AG09319 (cell line): ENCODE measurements around the gene ELOVL6.
"Not testable (repeated sequence)": the region's sequence is repeated elsewhere in the genome, so short reads cannot be mapped to it uniquely, and the experiment has no call there.

ENCODE experiments used
- DNase-seq: peaks from one replicate; pipeline ENCODE4 v3.0.0-alpha.2; 2010; ENCODE audit warnings: low read depth; ENCODE audit errors: extremely low read depth
- TF ChIP-seq, protein P1 (sequence below): IDR thresholded peaks from 2 replicates; pipeline ENCODE4 v1.5.1; 2011; ENCODE audit warnings: low read depth, mild to moderate bottlenecking, inconsistent platforms, low read length, moderate library complexity

Gene ELOVL6, protein sequence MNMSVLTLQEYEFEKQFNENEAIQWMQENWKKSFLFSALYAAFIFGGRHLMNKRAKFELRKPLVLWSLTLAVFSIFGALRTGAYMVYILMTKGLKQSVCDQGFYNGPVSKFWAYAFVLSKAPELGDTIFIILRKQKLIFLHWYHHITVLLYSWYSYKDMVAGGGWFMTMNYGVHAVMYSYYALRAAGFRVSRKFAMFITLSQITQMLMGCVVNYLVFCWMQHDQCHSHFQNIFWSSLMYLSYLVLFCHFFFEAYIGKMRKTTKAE

GRCh38 chr4:110198435-110199416 is at the start of gene ELOVL6:
Gene ELOVL6 (minus strand): TSS chr4:110198615. CDS start chr4:110198335, 280 bp downstream.
- TF ChIP-seq, protein P1, sequence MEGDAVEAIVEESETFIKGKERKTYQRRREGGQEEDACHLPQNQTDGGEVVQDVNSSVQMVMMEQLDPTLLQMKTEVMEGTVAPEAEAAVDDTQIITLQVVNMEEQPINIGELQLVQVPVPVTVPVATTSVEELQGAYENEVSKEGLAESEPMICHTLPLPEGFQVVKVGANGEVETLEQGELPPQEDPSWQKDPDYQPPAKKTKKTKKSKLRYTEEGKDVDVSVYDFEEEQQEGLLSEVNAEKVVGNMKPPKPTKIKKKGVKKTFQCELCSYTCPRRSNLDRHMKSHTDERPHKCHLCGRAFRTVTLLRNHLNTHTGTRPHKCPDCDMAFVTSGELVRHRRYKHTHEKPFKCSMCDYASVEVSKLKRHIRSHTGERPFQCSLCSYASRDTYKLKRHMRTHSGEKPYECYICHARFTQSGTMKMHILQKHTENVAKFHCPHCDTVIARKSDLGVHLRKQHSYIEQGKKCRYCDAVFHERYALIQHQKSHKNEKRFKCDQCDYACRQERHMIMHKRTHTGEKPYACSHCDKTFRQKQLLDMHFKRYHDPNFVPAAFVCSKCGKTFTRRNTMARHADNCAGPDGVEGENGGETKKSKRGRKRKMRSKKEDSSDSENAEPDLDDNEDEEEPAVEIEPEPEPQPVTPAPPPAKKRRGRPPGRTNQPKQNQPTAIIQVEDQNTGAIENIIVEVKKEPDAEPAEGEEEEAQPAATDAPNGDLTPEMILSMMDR, result no peak
- DNase-seq, result peak; percentile 41

DNA sequence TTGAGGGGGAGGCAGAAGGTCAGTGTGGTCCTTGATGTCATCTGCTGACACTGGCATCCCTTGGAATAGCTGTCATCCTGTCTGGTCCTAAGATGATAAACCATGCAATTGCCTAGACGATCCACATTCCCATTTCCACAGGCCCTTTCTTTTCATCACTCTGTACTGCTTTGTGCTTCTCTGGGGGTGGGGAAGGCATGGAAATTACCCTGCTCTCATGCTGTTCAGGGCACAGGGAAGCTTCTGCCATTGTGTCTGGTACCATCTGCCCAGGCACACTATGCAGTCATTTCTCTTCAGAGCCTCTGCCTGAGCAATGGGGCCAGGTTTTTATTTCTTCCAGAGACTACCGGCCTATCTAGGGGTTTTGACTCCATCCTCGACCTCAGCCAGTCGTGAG is 49.7 kb upstream of the ELOVL6 start:
- DNase-seq, result no peak
- TF ChIP-seq, protein P1, result no peak

GRCh38 chr4:110247591-110247990 is 49.2 kb upstream of the ELOVL6 start:
- TF ChIP-seq, protein P1, result no peak
- DNase-seq, result no peak

DNA sequence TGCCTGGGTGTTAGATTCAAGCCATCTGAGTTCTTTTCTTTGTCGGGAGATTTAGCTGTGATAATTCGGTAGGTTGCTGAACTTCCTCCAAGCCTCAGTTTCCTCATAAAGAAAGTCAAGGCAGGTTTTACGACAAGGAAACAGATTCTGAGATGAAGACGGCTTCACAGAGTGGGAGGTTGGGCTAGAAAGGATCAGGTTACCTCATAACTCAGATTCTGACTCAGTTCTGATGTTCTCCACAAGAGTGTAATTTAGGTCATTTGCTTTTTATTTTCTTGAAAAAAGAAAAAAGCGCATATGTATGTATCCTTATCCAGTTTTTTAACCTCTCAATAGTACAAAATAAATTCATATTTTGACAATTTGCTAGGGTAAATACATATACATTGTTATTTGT is 47.2 kb upstream of the ELOVL6 start:
- no peak for DNase-seq
- TF ChIP-seq, protein P1, result no peak

GRCh38 chr4:110236324-110236723 is 37.9 kb upstream of the ELOVL6 start:
- no peak for DNase-seq
- TF ChIP-seq, protein P1, result no peak

- not testable (repeated sequence) for DNase-seq
Measured at GRCh38 chr4:110233581-110233980, 35.2 kb upstream of the ELOVL6 start.

DNA sequence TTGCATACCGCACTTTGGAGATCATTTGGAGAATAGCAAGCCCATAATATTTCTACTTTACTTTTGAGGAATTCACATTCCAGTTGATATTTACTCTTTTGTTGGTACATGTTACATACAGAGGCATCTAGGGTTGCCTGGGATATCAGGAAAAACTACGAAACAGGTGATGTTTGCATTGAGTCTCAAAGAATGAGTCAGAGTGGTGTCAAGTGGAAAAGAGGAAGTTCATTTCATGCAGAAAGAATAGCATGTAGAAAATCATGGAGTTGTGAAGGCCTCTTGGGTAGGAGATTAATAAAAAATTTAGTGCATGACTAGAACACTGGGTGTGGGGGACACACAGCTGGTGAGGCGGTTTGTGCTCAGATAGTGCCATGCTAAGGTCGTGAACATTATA is 33.5 kb upstream of the ELOVL6 start:
- no peak for DNase-seq

More for the DNA sequence above, 33.5 kb upstream of the ELOVL6 start:
- TF ChIP-seq, protein P1, result no peak
